ENCODE data around the gene WNK1. TPM values are rescaled to one million over a fixed set of nuclear protein-coding genes. Genes with fewer than 3 reads are reported as not detected.
A peak's percentile ranks its signal among the peaks of the same experiment; 100 is the strongest.
"Not testable (repeated sequence)": the region's sequence is repeated elsewhere in the genome, so short reads cannot be mapped to it uniquely, and the experiment has no call there.

WNK1 gene
- total RNA-seq, 1 donor from 2014 or later: 215 TPM

- H3K9me3 ChIP-seq: no peaks in the 10 kb centered on the region
- no peak overlapping the region for H3K27ac ChIP-seq
- intact Hi-C loops (cut with DNase I): no loop called here
- ATAC-seq (no peak), DNase-seq (no peak)
- TF ChIP-seq CTCF (IDR thresholded peaks at IDR 0.05): no peak
- no peak overlapping the region for H3K4me3 ChIP-seq
- no peaks in the 10 kb centered on the region for H3K27me3 ChIP-seq
- H3K4me1 ChIP-seq: peaks cover 20% of the 10 kb centered on the region
- no peaks in the 10 kb centered on the region for H3K36me3 ChIP-seq
Measured at GRCh38 chr12:788288-788687, 35.9 kb downstream of the WNK1 start.

- H3K27me3 ChIP-seq; H3K9me3 ChIP-seq; intact Hi-C loops (cut with DNase I); H3K36me3 ChIP-seq; ATAC-seq; H3K27ac ChIP-seq; H3K4me3 ChIP-seq; DNase-seq: not testable (repeated sequence)
- peaks cover 21% of the 10 kb centered on the region for H3K4me1 ChIP-seq
Measured at GRCh38 chr12:788762-789161, 36.4 kb downstream of the WNK1 start.

- ATAC-seq (peak; percentile 52), DNase-seq (no peak)
- H3K9me3 ChIP-seq: no peaks in the 10 kb centered on the region
- H3K4me3 ChIP-seq: no peak overlapping the region
- H3K27ac ChIP-seq: no peak overlapping the region
- TF ChIP-seq CTCF (IDR thresholded peaks at IDR 0.05): no peak
- intact Hi-C loops (cut with DNase I): no loop called here
- peaks cover 25% of the 10 kb centered on the region for H3K4me1 ChIP-seq
- no peaks in the 10 kb centered on the region for H3K36me3 ChIP-seq
- no peaks in the 10 kb centered on the region for H3K27me3 ChIP-seq
Measured at GRCh38 chr12:789852-790563, 37.6 kb downstream of the WNK1 start.

GRCh38 chr12:790608-791007 lies 38.2 kb downstream of the WNK1 start:
- intact Hi-C loops (cut with DNase I): no loop called here

GRCh38 chr12:793037-793436 lies 40.7 kb downstream of the WNK1 start:
- Histone ChIP-seq H3K27ac (no peak overlapping the region), H3K4me1 (peaks cover 43% of the 10 kb centered on the region), H3K4me3 (no peak overlapping the region), H3K27me3 (no peaks in the 10 kb centered on the region), H3K9me3 (no peaks in the 10 kb centered on the region), H3K36me3 (no peaks in the 10 kb centered on the region)
- DNase-seq: no peak
- intact Hi-C loops (cut with DNase I): no loop called here
- TF ChIP-seq CTCF (IDR thresholded peaks at IDR 0.05): no peak
- ATAC-seq: no peak

More at GRCh38 chr12:790608-791007, 38.2 kb downstream of the WNK1 start:
- no peak for ATAC-seq
- no peaks in the 10 kb centered on the region for H3K36me3 ChIP-seq
- no peak overlapping the region for H3K4me3 ChIP-seq
- H3K27ac ChIP-seq: no peak overlapping the region
- no peaks in the 10 kb centered on the region for H3K27me3 ChIP-seq
- TF ChIP-seq CTCF (IDR thresholded peaks at IDR 0.05): no peak
- H3K9me3 ChIP-seq: no peaks in the 10 kb centered on the region
- peaks cover 28% of the 10 kb centered on the region for H3K4me1 ChIP-seq
- DNase-seq: no peak

GRCh38 chr12:793711-794110 lies 41.3 kb downstream of the WNK1 start:
- no peak for DNase-seq
- H3K36me3 ChIP-seq: no peaks in the 10 kb centered on the region
- no peaks in the 10 kb centered on the region for H3K27me3 ChIP-seq
- intact Hi-C loops (cut with DNase I): no loop called here
- no peak overlapping the region for H3K27ac ChIP-seq
- no peak overlapping the region for H3K4me3 ChIP-seq
- peaks cover 40% of the 10 kb centered on the region for H3K4me1 ChIP-seq
- ATAC-seq: no peak
- no peak for TF ChIP-seq CTCF (IDR thresholded peaks at IDR 0.05)
- H3K9me3 ChIP-seq: no peaks in the 10 kb centered on the region

All from upper lobe of right lung (tissue), 1 donor.